BLaER1 treated with 17β-estradiol and CSF1 and Interleukin-3, amounts not matched to agents 10 nM and 100 nM (cell line): Measurements from ENCODE around the gene FBXO17.

Source experiments
- H3K27ac ChIP-seq, 11 experiments: shearing (Covaris generic); formaldehyde crosslinking; 2 replicates each; pipeline ENCODE4 v1.8.1; 2022
- H3K27me3 ChIP-seq, 11 experiments: shearing (Covaris generic); formaldehyde crosslinking; 2 replicates each; pipeline ENCODE4 v1.8.1; 2022
- H3K36me3 ChIP-seq, 11 experiments: shearing (Covaris generic); formaldehyde crosslinking; 2 replicates each; pipeline ENCODE4 v1.8.1; 2022
- H3K4me1 ChIP-seq, 10 experiments: shearing (Covaris generic); formaldehyde crosslinking; 2 replicates each; pipeline ENCODE4 v1.8.1; 2022
- H3K4me2 ChIP-seq, 11 experiments: shearing (Covaris generic); formaldehyde crosslinking; 2 replicates each; pipeline ENCODE4 v1.8.1; 2022
- H3K4me3 ChIP-seq, 10 experiments: shearing (Covaris generic); formaldehyde crosslinking; 2 replicates each; pipeline ENCODE4 v1.8.1; 2022
- H3K9ac ChIP-seq, 11 experiments: shearing (Covaris generic); formaldehyde crosslinking; 2 replicates each; pipeline ENCODE4 v1.8.1; 2022
- H3K9me3 ChIP-seq, 11 experiments: shearing (Covaris generic); formaldehyde crosslinking; replicated peaks in 1 of 11; 2 replicates each; pipeline ENCODE4 v1.8.1; 2022
- H4K20me1 ChIP-seq, 11 experiments: shearing (Covaris generic); formaldehyde crosslinking; 2 replicates each; pipeline ENCODE4 v1.8.1; 2022
- Cebpa-rat ChIP-seq, 11 experiments: shearing (Covaris generic); IDR thresholded peaks; 2 replicates each; pipeline ENCODE4 v1.8.1; 2022

Gene FBXO17

GRCh38 chr19:38975214-38975860 is at the start of gene FBXO17:
Gene FBXO17 (minus strand): TSS chr19:38975742. CDS start chr19:38950319, 25,423 bp downstream.
- no peak for TF ChIP-seq Cebpa-rat (IDR thresholded peaks at IDR 0.05)
- Histone ChIP-seq H3K27ac (no peak within 1 kb of the TSS), H3K4me2 (peak within 1 kb of the TSS in 4 of 11 experiments; percentile 5 to 55 (median 30); a peak in 7 of 22 replicates), H4K20me1 (no peaks in the 10 kb centered on the region), H3K9ac (no peak within 1 kb of the TSS), H3K4me1 (peaks cover 0 to 10% (median 0%) of the 10 kb centered on the region in 10 experiments; a peak in 1 of 20 replicates), H3K9me3 (peaks cover 9 to 21% (median 14%) of the 10 kb centered on the region in 11 experiments), H3K27me3 (peaks cover 21 to 33% (median 27%) of the 10 kb centered on the region in 11 experiments), H3K4me3 (0 out of 20 replicates have a peak within 1 kb of the TSS, but pooled peaks of 1 of the 10 experiments have one; percentile 21), H3K36me3 (peaks cover 0 to under 1% (median 0%) of the 10 kb centered on the region in 11 experiments; a peak in 1 of 22 replicates)

GRCh38 chr19:39024875-39025641 is 49.5 kb upstream of the FBXO17 start:
- H3K9me3 ChIP-seq, result peaks cover 0 to 13% (median 8%) of the 10 kb centered on the region in 11 experiments; a peak in 8 of 22 replicates
- H3K4me1 ChIP-seq, result peaks cover 0 to 2% (median 0%) of the 10 kb centered on the region in 10 experiments; a peak in 1 of 20 replicates
- H3K9ac ChIP-seq, result no peak overlapping the region
- no peak for TF ChIP-seq Cebpa-rat (IDR thresholded peaks at IDR 0.05)
- no peaks in the 10 kb centered on the region for H3K27me3 ChIP-seq
- no peaks in the 10 kb centered on the region for H3K36me3 ChIP-seq
- no peak overlapping the region for H3K4me3 ChIP-seq
- H3K4me2 ChIP-seq, result no peak overlapping the region
- no peaks in the 10 kb centered on the region for H4K20me1 ChIP-seq
- no peak overlapping the region for H3K27ac ChIP-seq

- TF ChIP-seq Cebpa-rat (IDR thresholded peaks at IDR 0.05), result no peak
- no peak overlapping the region for H3K4me2 ChIP-seq
These were observed 45.5 kb upstream of the FBXO17 start for GRCh38 chr19:39021063-39021462.

GRCh38 chr19:39017646-39018045 is 42.1 kb upstream of the FBXO17 start:
- Histone ChIP-seq H3K27me3 (no peaks in the 10 kb centered on the region), H3K9ac (no peak overlapping the region), H4K20me1 (no peaks in the 10 kb centered on the region), H3K36me3 (no peaks in the 10 kb centered on the region), H3K9me3 (peaks cover 0 to 10% (median 6%) of the 10 kb centered on the region in 11 experiments; a peak in 12 of 22 replicates), H3K4me3 (no peak overlapping the region), H3K4me2 (no peak overlapping the region), H3K4me1 (no peaks in the 10 kb centered on the region), H3K27ac (no peak overlapping the region)
- no peak for TF ChIP-seq Cebpa-rat (IDR thresholded peaks at IDR 0.05)

More at GRCh38 chr19:39021063-39021462, 45.5 kb upstream of the FBXO17 start:
- Histone ChIP-seq H3K9me3 (peaks cover 0 to 10% (median 6%) of the 10 kb centered on the region in 11 experiments; a peak in 12 of 22 replicates), H3K36me3 (no peaks in the 10 kb centered on the region), H3K27ac (no peak overlapping the region), H4K20me1 (no peaks in the 10 kb centered on the region), H3K9ac (no peak overlapping the region), H3K4me1 (no peaks in the 10 kb centered on the region), H3K4me3 (no peak overlapping the region), H3K27me3 (no peaks in the 10 kb centered on the region)

- Histone ChIP-seq H3K4me3 (no peak overlapping the region), H4K20me1 (no peaks in the 10 kb centered on the region), H3K4me1 (no peaks in the 10 kb centered on the region), H3K9ac (no peak overlapping the region), H3K4me2 (no peak overlapping the region), H3K9me3 (peaks cover 0 to 10% (median 6%) of the 10 kb centered on the region in 11 experiments; a peak in 12 of 22 replicates), H3K27ac (no peak overlapping the region), H3K36me3 (no peaks in the 10 kb centered on the region), H3K27me3 (no peaks in the 10 kb centered on the region)
- no peak for TF ChIP-seq Cebpa-rat (IDR thresholded peaks at IDR 0.05)
These were observed 41.5 kb upstream of the FBXO17 start for GRCh38 chr19:39017026-39017425.

GRCh38 chr19:39014037-39014436 is 38.5 kb upstream of the FBXO17 start:
- no peaks in the 10 kb centered on the region for H3K4me1 ChIP-seq
- H3K9me3 ChIP-seq, result peaks cover 3 to 17% (median 10%) of the 10 kb centered on the region in 11 experiments; a peak in 12 of 22 replicates
- H3K4me2 ChIP-seq, result no peak overlapping the region
- H3K27me3 ChIP-seq, result no peaks in the 10 kb centered on the region
- H3K4me3 ChIP-seq, result no peak overlapping the region
- no peak overlapping the region for H3K9ac ChIP-seq
- no peaks in the 10 kb centered on the region for H4K20me1 ChIP-seq
- no peaks in the 10 kb centered on the region for H3K36me3 ChIP-seq
- no peak overlapping the region for H3K27ac ChIP-seq
- no peak for TF ChIP-seq Cebpa-rat (IDR thresholded peaks at IDR 0.05)

GRCh38 chr19:39009001-39009400 is 33.5 kb upstream of the FBXO17 start:
- no peak for TF ChIP-seq Cebpa-rat (IDR thresholded peaks at IDR 0.05)
- Histone ChIP-seq H3K9me3 (peaks cover 4 to 19% (median 10%) of the 10 kb centered on the region in 11 experiments; a peak in 12 of 22 replicates), H3K36me3 (no peaks in the 10 kb centered on the region), H3K9ac (no peak overlapping the region), H3K27me3 (no peaks in the 10 kb centered on the region), H3K4me1 (peaks cover 0 to 17% (median 11%) of the 10 kb centered on the region in 10 experiments; a peak in 15 of 20 replicates), H3K27ac (no peak overlapping the region), H4K20me1 (no peaks in the 10 kb centered on the region), H3K4me2 (no peak overlapping the region), H3K4me3 (no peak overlapping the region)

GRCh38 chr19:39008137-39008536 is 32.6 kb upstream of the FBXO17 start:
- Histone ChIP-seq H3K9me3 (peaks cover 4 to 19% (median 10%) of the 10 kb centered on the region in 11 experiments; a peak in 12 of 22 replicates), H3K27me3 (no peaks in the 10 kb centered on the region), H3K4me3 (no peak overlapping the region), H3K9ac (no peak overlapping the region), H3K36me3 (no peaks in the 10 kb centered on the region), H3K4me2 (no peak overlapping the region), H3K4me1 (peaks cover 0 to 17% (median 11%) of the 10 kb centered on the region in 10 experiments; a peak in 15 of 20 replicates), H4K20me1 (no peaks in the 10 kb centered on the region), H3K27ac (no peak overlapping the region)
- no peak for TF ChIP-seq Cebpa-rat (IDR thresholded peaks at IDR 0.05)

- no peaks in the 10 kb centered on the region for H4K20me1 ChIP-seq
- H3K4me3 ChIP-seq, result no peak overlapping the region
- H3K36me3 ChIP-seq, result no peaks in the 10 kb centered on the region
- H3K9me3 ChIP-seq, result peaks cover 4 to 19% (median 10%) of the 10 kb centered on the region in 11 experiments; a peak in 12 of 22 replicates
- no peak for TF ChIP-seq Cebpa-rat (IDR thresholded peaks at IDR 0.05)
- no peak overlapping the region for H3K27ac ChIP-seq
- H3K27me3 ChIP-seq, result no peaks in the 10 kb centered on the region
- peak overlapping the region in 5 of 11 experiments; percentile 0 to 57 (median 51); a peak in 2 of 22 replicates for H3K4me2 ChIP-seq
- H3K9ac ChIP-seq, result no peak overlapping the region
- peaks cover 0 to 19% (median 11%) of the 10 kb centered on the region in 10 experiments; a peak in 15 of 20 replicates for H3K4me1 ChIP-seq
These were observed 31.6 kb upstream of the FBXO17 start for GRCh38 chr19:39007096-39007495.
